GM12864 (cell line): ENCODE measurements around the gene DGKD.
A peak's percentile ranks its signal among the peaks of the same experiment; 100 is the strongest.

Experiments
- DNase-seq: peaks from one replicate; pipeline ENCODE4 v3.0.0-alpha.2; 2011; ENCODE audit warnings: low read depth
- H3K4me3 ChIP-seq: 2 replicates; pipeline ENCODE4 v1.5.1; 2011; ENCODE audit warnings: mild to moderate bottlenecking, low read depth, low read length, control low read depth
- CTCF ChIP-seq: IDR thresholded peaks from 2 replicates; pipeline ENCODE4 v1.5.1; 2011; ENCODE audit warnings: low read depth, mild to moderate bottlenecking, moderate library complexity, low read length, control low read depth, inconsistent platforms; ENCODE audit errors: missing control alignments

DGKD gene

GRCh38 chr2:233442028-233442310 is 87.7 kb downstream of the DGKD start:
- no peak overlapping the region for H3K4me3 ChIP-seq
- no peak for DNase-seq
- no peak for TF ChIP-seq CTCF

GRCh38 chr2:233443511-233444183 is 89.4 kb downstream of the DGKD start:
- no peak overlapping the region for H3K4me3 ChIP-seq
- peak; percentile 87 for TF ChIP-seq CTCF
- peak; percentile 61 for DNase-seq

GRCh38 chr2:233444501-233444900 is 90.2 kb downstream of the DGKD start:
- no peak overlapping the region for H3K4me3 ChIP-seq
- no peak for TF ChIP-seq CTCF
- no peak for DNase-seq

GRCh38 chr2:233445152-233445830 is 91.0 kb downstream of the DGKD start:
- no peak overlapping the region for H3K4me3 ChIP-seq
- DNase-seq = no peak
- TF ChIP-seq CTCF = no peak

GRCh38 chr2:233446121-233446520 is 91.8 kb downstream of the DGKD start:
- no peak for TF ChIP-seq CTCF
- H3K4me3 ChIP-seq = no peak overlapping the region
- no peak for DNase-seq

GRCh38 chr2:233446606-233447305 is 92.5 kb downstream of the DGKD start:
- DNase-seq = no peak
- no peak for TF ChIP-seq CTCF
- no peak overlapping the region for H3K4me3 ChIP-seq
